HCT116 (cell line): ENCODE results near the gene IRAG1. TPM values are rescaled to one million over a fixed set of nuclear protein-coding genes. Genes with fewer than 3 reads are reported as not detected.

Source experiments
- ATAC-seq: fragments of 200-7000 bp; cut with Tn5 transposase; 2 replicates; pipeline ENCODE4 v1.9.1; 2020; ENCODE audit warnings: mild to moderate bottlenecking, moderate library complexity
- BruUV-seq: library from RNA; stranded (reverse); fragments of 400-500 nt; replicated peaks from 2 replicates; lab custom pipeline; 2021; lab: Mats Ljungman, UMichigan
- CTCF ChIA-PET: fragments of 300-600 bp; sonication (Branson Sonifier 250); formaldehyde crosslinking; loops from one replicate; lab custom pipeline; 2021; ENCODE audit warnings: antibody characterized with exemption; lab: Charles Lee
- POLR2A ChIA-PET: fragments of 300-600, 350-600 bp; sonication (Branson Sonifier 250); formaldehyde crosslinking; loops from one replicate; lab custom pipeline; 2021; ENCODE audit warnings: antibody characterized with exemption; lab: Charles Lee
- RAD21 ChIA-PET, 2 experiments: fragments of 300-600 bp; sonication (Branson Sonifier 250); formaldehyde crosslinking; loops; one replicate each; lab custom pipeline; 2023; ENCODE audit warnings: low total read pairs in 2 of 2; ENCODE audit not compliant: uncharacterized antibody in 2 of 2, unreplicated experiment in 2 of 2, low non-redundant PET in 1 of 2; lab: Charles Lee
- DNase-seq: peaks from one replicate; pipeline ENCODE4 v3.0.0-alpha.2; 2010; ENCODE audit warnings: low read depth, low spot score
- H2AFZ ChIP-seq: fragments of 200-600 bp; shearing (Covaris generic), sonication (generic); 2 replicates; pipeline ENCODE4 v1.6.1; 2017; ENCODE audit warnings: low read depth, mixed run types, mixed read lengths, antibody characterized with exemption, low read length; ENCODE audit not compliant: poor library complexity, severe bottlenecking
- H3K27ac ChIP-seq: 2 replicates; pipeline ENCODE4 v1.5.1; 2012; ENCODE audit warnings: low read depth, low read length
- H3K27me3 ChIP-seq: fragments of 200-600 bp; sonication (generic); 2 replicates; pipeline ENCODE4 v1.6.1; 2016; ENCODE audit warnings: mixed run types, low read length, mixed read lengths; ENCODE audit not compliant: insufficient read depth
- H3K36me3 ChIP-seq, 2 experiments: fragments of 200-500 bp in 1 of 2; fragments of 200-600 bp in 1 of 2; sonication (Bioruptor generic) in 1 of 2; sonication (generic) in 1 of 2; 2 replicates each; pipeline versions ENCODE4 v1.5.1 to v1.6.1; 2014 to 2016; ENCODE audit warnings: low read length in 2 of 2, inconsistent platforms in 1 of 2, mixed read lengths in 1 of 2, mixed run types in 1 of 2; ENCODE audit not compliant: insufficient read depth in 2 of 2, control insufficient read depth in 1 of 2
- H3K4me1 ChIP-seq, 2 experiments: fragments of 200-600 bp in 1 of 2; sonication (generic) in 1 of 2; 2 replicates each; pipeline versions ENCODE4 v1.5.1 to v1.6.1; 2012 to 2017; ENCODE audit warnings: low read length in 2 of 2, inconsistent platforms in 1 of 2, mild to moderate bottlenecking in 1 of 2, mixed read lengths in 1 of 2, mixed run types in 1 of 2, moderate library complexity in 1 of 2; ENCODE audit not compliant: insufficient read depth in 2 of 2, control insufficient read depth in 1 of 2
- H3K4me2 ChIP-seq: fragments of 200-600 bp; sonication (generic); 2 replicates; pipeline ENCODE4 v1.6.1; 2017; ENCODE audit warnings: mixed run types, low read length, mixed read lengths
- H3K4me3 ChIP-seq, 2 experiments: fragments of 200-600 bp in 1 of 2; sonication (generic) in 1 of 2; replicated peaks in 1 of 2; 2 replicates each; pipeline ENCODE4 v1.5.1; 2011 to 2016; ENCODE audit warnings: low read length in 2 of 2, control low read depth in 1 of 2, low read depth in 1 of 2, mild to moderate bottlenecking in 1 of 2, mixed read lengths in 1 of 2, mixed run types in 1 of 2
- H3K79me2 ChIP-seq: fragments of 200-600 bp; sonication (generic); 2 replicates; pipeline ENCODE4 v1.6.1; 2017; ENCODE audit warnings: mild to moderate bottlenecking, mixed run types, low read length, moderate library complexity, mixed read lengths; ENCODE audit not compliant: insufficient read depth
- H3K9ac ChIP-seq: fragments of 200-600 bp; sonication (generic); 2 replicates; pipeline ENCODE4 v1.6.1; 2016; ENCODE audit warnings: low read length, mixed read lengths
- H3K9me2 ChIP-seq: fragments of 200-600 bp; sonication (generic), shearing (Covaris generic); 2 replicates; pipeline ENCODE4 v1.6.1; 2017; ENCODE audit warnings: mixed run types, mild to moderate bottlenecking, moderate library complexity; ENCODE audit not compliant: insufficient read depth
- H3K9me3 ChIP-seq, 2 experiments: fragments of 200-500 bp in 1 of 2; fragments of 200-600 bp in 1 of 2; sonication (Bioruptor generic) in 1 of 2; sonication (generic) in 1 of 2; 2 replicates each; pipeline ENCODE4 v1.6.1; 2014 to 2017; ENCODE audit warnings: low read length in 2 of 2, mixed read lengths in 2 of 2, inconsistent platforms in 1 of 2, low read depth in 1 of 2, mild to moderate bottlenecking in 1 of 2, mixed run types in 1 of 2, moderate library complexity in 1 of 2; ENCODE audit not compliant: control insufficient read depth in 1 of 2, insufficient read depth in 1 of 2
- H4K20me1 ChIP-seq: fragments of 200-600 bp; sonication (generic), shearing (Covaris generic); 2 replicates; pipeline ENCODE4 v1.6.1; 2017; ENCODE audit warnings: mixed run types, mild to moderate bottlenecking, moderate library complexity; ENCODE audit not compliant: insufficient read depth
- CBX3 ChIP-seq: IDR thresholded peaks from 2 replicates; pipeline ENCODE4 v1.6.1; 2012; ENCODE audit warnings: low read depth
- CEBPB ChIP-seq: IDR thresholded peaks from 2 replicates; pipeline ENCODE4 v1.6.1; 2012; ENCODE audit warnings: low read depth
- EGR1 ChIP-seq: IDR thresholded peaks from 2 replicates; pipeline ENCODE4 v1.6.1; 2012; ENCODE audit warnings: low read depth
- FOSL1 ChIP-seq: IDR thresholded peaks from 2 replicates; pipeline ENCODE4 v1.6.1; 2012; ENCODE audit warnings: low read depth
- JUND ChIP-seq: IDR thresholded peaks from 2 replicates; pipeline ENCODE4 v1.6.1; 2012
- SP1 ChIP-seq: IDR thresholded peaks from 2 replicates; pipeline ENCODE4 v1.6.1; 2012; ENCODE audit warnings: low read depth
- TCF7L2 ChIP-seq: IDR thresholded peaks from 2 replicates; pipeline ENCODE4 v1.7.0; 2011; ENCODE audit warnings: borderline replicate concordance, inconsistent platforms; ENCODE audit not compliant: insufficient read depth, insufficient read length; ENCODE audit errors: extremely low read depth
- YY1 ChIP-seq: IDR thresholded peaks from 2 replicates; pipeline ENCODE4 v1.6.1; 2011; ENCODE audit warnings: low read length, low read depth, moderate library complexity, mild to moderate bottlenecking; ENCODE audit not compliant: insufficient replicate concordance; ENCODE audit errors: extremely low read depth
- ZNF274 ChIP-seq: fragments of 200-500 bp; sonication (Bioruptor generic); IDR thresholded peaks from 2 replicates; pipeline ENCODE4 v1.6.1; 2014; ENCODE audit warnings: mild to moderate bottlenecking, low read depth, low read length, inconsistent platforms
- intact Hi-C: fragments of 100-400 bp; cut with micrococcal nuclease; formaldehyde crosslinking; loops from 2 replicates; pipeline ENCODE4 v1.10.0; 2022
- total RNA-seq: library from RNA; stranded (reverse); gene quantifications from one replicate; pipeline ENCODE4 v1.2.1, GENCODE V29; 2021; ENCODE audit not compliant: unreplicated experiment
- TF ChIP-seq, protein P1 (sequence below): IDR thresholded peaks from 2 replicates; pipeline ENCODE4 v1.6.1; 2012
- TF ChIP-seq, protein P2 (sequence below): IDR thresholded peaks from 2 replicates; pipeline ENCODE4 v1.6.1; 2011; ENCODE audit warnings: mild to moderate bottlenecking, low read length, moderate library complexity; ENCODE audit not compliant: insufficient replicate concordance; ENCODE audit errors: extremely low read depth

IRAG1 gene
- total RNA-seq, 1 experiment from 2014 or later: 3.7 TPM

DNA sequence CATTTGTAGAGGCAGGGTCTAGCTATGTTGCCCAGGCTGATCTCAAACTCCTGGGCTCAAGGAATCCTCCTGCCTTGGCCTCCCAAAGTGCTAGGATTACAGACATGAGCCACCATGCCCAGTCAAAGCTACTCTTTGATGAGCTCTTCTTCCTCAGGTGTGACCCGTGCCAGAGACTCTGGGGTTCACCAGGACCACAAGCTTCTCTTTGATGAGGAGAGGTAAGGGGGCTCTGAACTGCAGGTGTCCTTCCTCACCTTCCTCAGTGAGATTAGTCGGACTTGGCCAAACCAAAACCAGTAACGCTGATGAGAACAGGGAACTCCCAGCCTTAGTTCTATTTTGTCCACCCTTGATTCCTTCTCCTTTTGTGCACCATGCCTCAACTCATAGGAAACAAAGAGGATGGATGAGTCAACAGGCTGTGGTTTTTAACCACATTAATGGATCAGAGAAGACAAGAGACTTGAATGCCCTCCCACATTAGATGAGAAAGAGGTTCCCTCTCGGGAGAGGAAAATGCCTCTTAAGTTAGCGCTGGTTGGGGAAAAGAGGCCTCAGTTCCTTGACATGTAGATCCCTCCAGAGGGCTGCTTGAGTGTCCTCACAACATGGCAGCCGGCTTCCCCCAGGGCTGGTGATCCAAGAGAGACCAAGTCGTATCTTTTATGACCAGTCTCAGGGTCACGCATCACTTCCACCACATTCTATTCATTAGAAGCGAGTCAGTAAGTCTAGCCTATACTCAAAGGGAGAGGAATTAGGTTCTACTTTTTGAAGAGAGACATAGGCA lies 31.8 kb upstream of the IRAG1 start:
- POLR2A ChIA-PET: no interaction called here
- Histone ChIP-seq H3K4me1 (peaks cover 25 to 58% of the 10 kb centered on the region in 2 experiments), H2AFZ (peak overlapping the region; percentile 75), H3K36me3 (peaks cover 0 to 6% of the 10 kb centered on the region in 2 experiments; a peak in 1 of 4 replicates), H3K9me2 (no peaks in the 10 kb centered on the region), H3K4me3 (no peak overlapping the region), H3K4me2 (peak overlapping the region; percentile 46), H3K79me2 (no peaks in the 10 kb centered on the region), H3K27ac (peak overlapping the region; percentile 65), H3K9ac (no peak overlapping the region), H3K9me3 (peaks cover 0 to 22% of the 10 kb centered on the region in 2 experiments; a peak in 1 of 4 replicates), H3K27me3 (no peaks in the 10 kb centered on the region), H4K20me1 (no peaks in the 10 kb centered on the region)
- CTCF ChIA-PET: interaction anchor here (0.7 kb wide), 1 partner anchor 71 kb away, joined by 3 read pairs; no protein-coding TSS in a partner anchor
- intact Hi-C loops: no loop called here
- RAD21 ChIA-PET: no interaction called here
- TF ChIP-seq CBX3 (peak; percentile 98), JUND (peak; percentile 85), SP1 (peak; percentile 86), FOSL1 (peak; percentile 81), TCF7L2 (peak; percentile 70), ZNF274 (no peak), YY1 (peak; percentile 81), CEBPB (peak; percentile 61), EGR1 (no peak)
- TF ChIP-seq, protein P1, sequence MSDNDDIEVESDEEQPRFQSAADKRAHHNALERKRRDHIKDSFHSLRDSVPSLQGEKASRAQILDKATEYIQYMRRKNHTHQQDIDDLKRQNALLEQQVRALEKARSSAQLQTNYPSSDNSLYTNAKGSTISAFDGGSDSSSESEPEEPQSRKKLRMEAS: peak; percentile 59
- TF ChIP-seq, protein P2, sequence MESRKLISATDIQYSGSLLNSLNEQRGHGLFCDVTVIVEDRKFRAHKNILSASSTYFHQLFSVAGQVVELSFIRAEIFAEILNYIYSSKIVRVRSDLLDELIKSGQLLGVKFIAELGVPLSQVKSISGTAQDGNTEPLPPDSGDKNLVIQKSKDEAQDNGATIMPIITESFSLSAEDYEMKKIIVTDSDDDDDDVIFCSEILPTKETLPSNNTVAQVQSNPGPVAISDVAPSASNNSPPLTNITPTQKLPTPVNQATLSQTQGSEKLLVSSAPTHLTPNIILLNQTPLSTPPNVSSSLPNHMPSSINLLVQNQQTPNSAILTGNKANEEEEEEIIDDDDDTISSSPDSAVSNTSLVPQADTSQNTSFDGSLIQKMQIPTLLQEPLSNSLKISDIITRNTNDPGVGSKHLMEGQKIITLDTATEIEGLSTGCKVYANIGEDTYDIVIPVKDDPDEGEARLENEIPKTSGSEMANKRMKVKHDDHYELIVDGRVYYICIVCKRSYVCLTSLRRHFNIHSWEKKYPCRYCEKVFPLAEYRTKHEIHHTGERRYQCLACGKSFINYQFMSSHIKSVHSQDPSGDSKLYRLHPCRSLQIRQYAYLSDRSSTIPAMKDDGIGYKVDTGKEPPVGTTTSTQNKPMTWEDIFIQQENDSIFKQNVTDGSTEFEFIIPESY: no peak
- no TSS peak for BruUV-seq
- DNase-seq (peak; percentile 79), ATAC-seq (peak; percentile 78)
